ENCODE measurements around the gene LSM14A. TPM values are rescaled to one million over a fixed set of nuclear protein-coding genes. Genes with fewer than 3 reads are reported as not detected.

The LSM14A gene
- total and polyA plus RNA-seq, 2 of the 8 experiments (the other 6 are each of a cell fraction or from before 2014, with no cell fraction given): 117 to 195 TPM

DNA sequence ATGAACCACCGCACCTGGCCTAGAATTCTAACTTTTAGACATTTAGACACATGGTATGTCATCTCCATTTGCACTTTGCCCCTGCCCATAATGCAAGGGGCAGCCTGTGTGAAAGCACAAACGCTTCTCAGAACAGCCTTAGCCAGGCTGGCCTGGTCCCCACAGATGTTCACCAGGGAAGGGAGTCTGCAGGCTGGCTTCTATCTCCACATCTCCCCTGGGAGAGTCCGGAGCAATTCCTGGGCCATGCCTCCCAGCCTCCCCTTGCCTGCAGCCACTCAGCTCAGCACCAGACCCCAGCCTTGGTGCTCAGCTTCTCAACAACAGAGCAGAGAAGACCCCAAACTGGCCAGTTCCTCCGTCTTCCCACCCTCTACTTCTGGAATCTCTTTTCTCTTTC, 21.7 kb upstream of the LSM14A start:
- 82% methylated on average over 4 of the region's 4 CpGs; no CpG with 5 or more reads in 1 of the 2 experiments for WGBS, 2 experiments (ENCODE audit: extremely low coverage in 1 of 2, insufficient coverage in 1 of 2, insufficient read length in 1 of 2, insufficient replicate concordance in 2 of 2, low coverage in 1 of 2, low lambda C conversion rate in 2 of 2, missing lambda C conversion rate in 1 of 2)

More for the DNA sequence above, 21.7 kb upstream of the LSM14A start:
- H3K79me1 ChIP-seq (ENCODE audit: low read depth, low read length): no peaks in the 10 kb centered on the region
- no peak overlapping the region for H3K18ac ChIP-seq (ENCODE audit: extremely low read depth, low read length)
- no peak overlapping the region for H4K5ac ChIP-seq (ENCODE audit: insufficient read length, low read depth, low read length)
- TF ChIP-seq YY1 (IDR thresholded peaks at IDR 0.05; ENCODE audit: low read depth, low read length) (no peak), KDM5A (IDR thresholded peaks at IDR 0.05; ENCODE audit: low read length) (no peak), BACH1 (IDR thresholded peaks at IDR 0.05; ENCODE audit: low read length) (no peak), TAF7 (optimal IDR thresholded peaks at IDR 0.05; ENCODE audit: borderline replicate concordance, low read depth, low read length) (no peak)
- H3K23me2 ChIP-seq (ENCODE audit: low read depth, low read length): no peaks in the 10 kb centered on the region
- H3K14ac ChIP-seq (ENCODE audit: insufficient read length): no peak overlapping the region
- H2BK20ac ChIP-seq (ENCODE audit: low read length): no peak overlapping the region
- no peak overlapping the region for H3K4me2 ChIP-seq (ENCODE audit: insufficient read depth in 1 of 2, low read depth in 2 of 2, low read length in 2 of 2)
- DNase-seq (ENCODE audit: low read depth in 1 of 2, low spot score in 2 of 2) (no peak), FAIRE-seq (no peak)
- no peak overlapping the region for H3K4ac ChIP-seq (replicated peaks; ENCODE audit: insufficient read length, low read depth, low read length)
- H3K56ac ChIP-seq (replicated peaks; ENCODE audit: insufficient read length, low read depth, low read length): no peak overlapping the region
- H3K79me2 ChIP-seq (ENCODE audit: control insufficient read depth in 1 of 2, insufficient read depth in 2 of 2, low read length in 2 of 2): no peaks in the 10 kb centered on the region
- no peak overlapping the region for H2BK12ac ChIP-seq (ENCODE audit: low read depth, low read length)
- H3K9ac ChIP-seq (replicated peaks in 1 of 4; ENCODE audit: extremely low read depth in 1 of 4, low read depth in 3 of 4, low read length in 3 of 4): no peak overlapping the region
- no peak overlapping the region for H4K91ac ChIP-seq (replicated peaks; ENCODE audit: insufficient read length, low read length)
- H4K20me1 ChIP-seq (replicated peaks in 1 of 2; ENCODE audit: control insufficient read depth in 1 of 2, insufficient read depth in 2 of 2, low read length in 2 of 2): no peaks in the 10 kb centered on the region
- no peak overlapping the region for H2AFZ ChIP-seq (ENCODE audit: low read length)
- H3K23ac ChIP-seq (ENCODE audit: insufficient read length): no peak overlapping the region
- no peaks in the 10 kb centered on the region for H3K4me1 ChIP-seq (replicated peaks in 1 of 4; ENCODE audit: control insufficient read depth in 3 of 4, insufficient read depth in 4 of 4, low read length in 3 of 4)
- H3K9me3 ChIP-seq (ENCODE audit: insufficient read depth in 2 of 2, low read depth in 1 of 2, low read length in 1 of 2): no peaks in the 10 kb centered on the region
- no peak overlapping the region for H3K4me3 ChIP-seq (ENCODE audit: extremely low read depth in 1 of 4, insufficient read depth in 2 of 4, low read depth in 3 of 4, low read length in 4 of 4)
- H3K27ac ChIP-seq (ENCODE audit: low read depth, low read length): no peak overlapping the region
- H3K36me3 ChIP-seq (ENCODE audit: control insufficient read depth in 2 of 4, insufficient read depth in 4 of 4, low read length in 3 of 4): no peaks in the 10 kb centered on the region
- H4K8ac ChIP-seq (ENCODE audit: extremely low read depth, insufficient read depth, low read length): no peak overlapping the region
- no peaks in the 10 kb centered on the region for H3K27me3 ChIP-seq (replicated peaks in 1 of 4; ENCODE audit: control insufficient read depth in 3 of 4, extremely low read depth in 1 of 4, insufficient read depth in 3 of 4, low read length in 3 of 4)
- POLR2A ChIA-PET (ENCODE audit: partially characterized antibody): no interaction called here
- H2BK120ac ChIP-seq (replicated peaks; ENCODE audit: low read depth, low read length): no peak overlapping the region
- H2BK15ac ChIP-seq (ENCODE audit: low read length): no peak overlapping the region
- CTCF ChIA-PET (ENCODE audit: partially characterized antibody): interaction anchor here (1.0 kb wide), 1 partner anchor 10 kb away, joined by 3 read pairs; no protein-coding TSS in a partner anchor
- no peak overlapping the region for H2AK5ac ChIP-seq (ENCODE audit: low read depth, low read length)
- no peak overlapping the region for H2BK5ac ChIP-seq (ENCODE audit: low read depth, low read length)
